Measurements from ENCODE around the gene MEMO1.

DNA sequence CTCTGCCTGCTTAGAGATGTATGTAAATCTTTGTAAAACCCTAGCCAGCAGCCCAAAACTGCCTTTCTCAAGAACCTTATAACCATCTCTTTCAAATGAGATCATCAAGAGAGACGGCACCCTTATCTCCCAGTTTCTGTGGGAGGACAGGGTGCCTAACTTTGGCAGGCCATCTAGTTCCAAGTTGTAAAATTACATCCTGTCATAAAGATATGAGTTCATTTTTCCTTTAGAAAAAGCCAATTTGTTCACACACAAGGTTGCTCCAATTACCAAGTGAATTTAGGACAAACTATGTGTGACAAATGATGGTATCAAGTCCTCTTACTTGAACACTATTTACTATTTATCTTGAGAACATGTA lies 65.3 kb downstream of the MEMO1 start:
- TF ChIP-seq EP300 (IDR thresholded peaks at IDR 0.05; ENCODE audit: borderline replicate concordance) = no peak
- no peak for TF ChIP-seq REST (IDR thresholded peaks at IDR 0.05; ENCODE audit: low read depth)
- TF ChIP-seq CEBPB (IDR thresholded peaks at IDR 0.05) = no peak
- TF ChIP-seq RAD21 (IDR thresholded peaks at IDR 0.05; ENCODE audit: low read depth) = no peak
